Stimulated activated naive CD8-positive, alpha-beta T cell treated with anti-CD3 and anti-CD28 coated beads, Interleukin-15, Interleukin-2, amounts not matched to agents 100 ng/mL and 50 ng/mL, for 24 hours (primary cell): ENCODE data around the gene STX16.

Experiments
- H3K27ac Mint-ChIP-seq: one replicate; pipeline ENCODE4 v1.8.0; 2021; ENCODE audit warnings: mild to moderate bottlenecking, mixed read lengths
- H3K27me3 Mint-ChIP-seq: one replicate; pipeline ENCODE4 v1.8.0; 2021; ENCODE audit warnings: mixed read lengths
- H3K36me3 Mint-ChIP-seq: one replicate; pipeline ENCODE4 v1.8.0; 2021; ENCODE audit warnings: low read depth, mixed read lengths
- H3K4me1 Mint-ChIP-seq: one replicate; pipeline ENCODE4 v1.8.0; 2021; ENCODE audit warnings: low read depth, mixed read lengths
- H3K4me3 Mint-ChIP-seq: one replicate; pipeline ENCODE4 v1.8.0; 2021; ENCODE audit warnings: mild to moderate bottlenecking, mixed read lengths
- H3K9me3 Mint-ChIP-seq: one replicate; pipeline ENCODE4 v1.8.0; 2021; ENCODE audit warnings: mixed read lengths

The STX16 gene

DNA sequence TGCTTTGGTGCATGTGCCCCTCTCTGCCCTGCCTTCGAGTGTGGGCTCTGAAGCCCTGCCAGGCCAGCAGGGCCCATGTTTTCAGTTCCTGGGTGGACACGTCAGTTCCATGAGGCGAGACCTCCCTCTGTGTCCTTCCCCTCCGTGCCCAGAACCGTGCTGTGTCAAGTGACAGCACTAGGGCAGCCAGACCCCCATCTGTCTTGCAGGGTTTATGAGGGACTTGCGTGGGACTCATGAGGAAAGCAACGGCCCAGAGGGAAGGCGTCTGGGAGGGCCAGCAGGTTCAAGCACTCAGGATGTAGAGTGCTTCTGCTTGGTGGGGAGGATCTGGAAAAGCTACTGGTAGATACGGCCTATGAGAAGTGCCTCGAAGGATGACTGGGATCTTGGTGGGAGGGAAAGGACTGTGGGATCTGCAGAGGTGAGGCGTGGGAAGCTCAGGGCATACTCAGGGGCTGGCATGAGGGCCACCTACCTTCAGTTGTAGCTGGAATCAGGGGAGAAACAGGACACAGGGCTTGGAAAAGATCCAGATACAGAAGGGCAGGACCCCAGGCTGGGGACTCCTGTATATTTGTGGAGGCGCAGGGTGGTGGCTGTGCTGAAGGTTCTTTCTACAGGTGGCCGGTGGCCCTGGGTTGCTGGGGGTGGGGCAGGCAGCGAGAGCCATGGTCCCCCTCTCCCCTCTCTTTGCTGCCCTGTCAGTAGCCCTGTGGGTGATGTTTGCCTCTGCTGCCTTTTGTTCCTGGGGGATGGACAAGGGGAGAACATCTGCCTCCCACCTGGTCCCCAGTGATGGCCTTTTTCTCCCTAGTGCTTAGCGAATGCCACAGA, 47.0 kb downstream of the STX16 start:
- no peak overlapping the region for H3K4me3 Mint-ChIP-seq
- H3K27ac Mint-ChIP-seq = no peak overlapping the region
- no peaks in the 10 kb centered on the region for H3K9me3 Mint-ChIP-seq
- H3K27me3 Mint-ChIP-seq = no peaks in the 10 kb centered on the region
- H3K4me1 Mint-ChIP-seq = peaks cover 15% of the 10 kb centered on the region
- H3K36me3 Mint-ChIP-seq = peaks cover 13% of the 10 kb centered on the region

DNA sequence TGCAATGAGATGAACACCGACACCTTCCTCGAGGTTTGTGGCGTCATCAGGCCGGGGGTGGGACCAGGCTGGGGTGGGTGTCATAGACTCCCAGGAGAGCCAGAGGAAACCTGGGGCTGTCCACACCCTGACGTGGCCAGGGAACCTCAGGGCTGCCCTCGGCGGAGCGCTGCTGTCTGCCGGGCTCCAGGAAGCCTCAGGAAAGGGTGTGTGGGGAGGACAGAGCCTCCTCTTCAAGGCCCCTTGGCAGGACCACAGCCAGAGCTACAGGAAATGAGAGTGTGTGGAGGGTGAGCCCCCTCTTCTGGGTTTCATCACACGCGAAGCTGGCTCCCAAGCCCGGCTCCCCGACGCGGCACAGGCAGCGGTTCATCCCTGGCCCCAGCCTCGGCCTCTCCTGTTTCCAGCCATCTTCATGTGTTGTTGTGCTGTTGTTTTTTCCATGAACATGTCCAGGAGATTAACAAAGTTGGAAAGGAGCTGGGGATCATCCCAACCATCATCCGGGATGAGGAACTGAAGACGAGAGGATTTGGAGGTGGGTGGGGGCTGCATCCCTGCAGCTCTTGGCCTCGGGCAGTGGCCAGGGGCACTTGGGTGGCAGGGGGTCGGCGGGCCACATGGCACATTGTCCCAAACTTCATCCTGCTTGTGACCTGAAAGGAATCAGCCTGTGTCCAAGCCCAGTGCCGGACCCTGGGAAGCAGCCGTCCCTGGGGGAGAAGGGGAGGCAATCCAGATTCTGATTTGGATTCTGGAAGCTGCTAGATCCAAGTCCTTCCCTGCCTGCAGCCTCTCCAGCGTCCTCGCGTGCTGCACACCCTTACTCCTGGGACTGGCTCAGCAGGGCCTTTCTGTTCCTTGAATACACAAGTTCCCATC, 47.9 kb downstream of the STX16 start:
- H3K27me3 Mint-ChIP-seq = no peaks in the 10 kb centered on the region
- no peak overlapping the region for H3K27ac Mint-ChIP-seq
- H3K9me3 Mint-ChIP-seq = no peaks in the 10 kb centered on the region
- no peak overlapping the region for H3K4me3 Mint-ChIP-seq
- peaks cover 11% of the 10 kb centered on the region for H3K4me1 Mint-ChIP-seq
- peaks cover 19% of the 10 kb centered on the region for H3K36me3 Mint-ChIP-seq

DNA sequence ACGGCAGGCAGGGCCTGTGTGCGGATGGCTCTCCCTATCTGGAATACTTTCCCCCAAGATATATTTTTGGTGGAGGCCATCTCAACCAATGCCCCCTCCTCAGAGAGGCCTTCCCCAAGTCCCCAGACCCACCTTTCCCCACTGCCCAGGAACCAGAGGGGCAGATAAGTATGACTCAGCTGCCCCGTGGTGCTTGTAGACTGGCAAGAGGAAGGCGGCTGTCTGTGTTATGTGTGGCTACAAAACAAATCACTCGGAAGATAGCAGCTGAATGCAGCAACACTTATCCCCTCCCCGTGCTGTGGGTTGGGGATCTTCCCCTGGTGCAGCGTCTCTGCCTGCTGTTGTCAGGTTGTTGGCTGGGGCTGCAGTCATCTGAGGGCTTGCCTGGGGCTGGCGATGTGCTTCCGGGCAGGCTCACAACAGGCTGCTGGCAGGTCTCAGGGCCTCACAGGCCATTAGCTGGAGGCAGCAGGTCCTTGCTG, 48.6 kb downstream of the STX16 start:
- Mint-ChIP-seq H3K36me3 (peaks cover 22% of the 10 kb centered on the region), H3K27me3 (no peaks in the 10 kb centered on the region), H3K9me3 (no peaks in the 10 kb centered on the region), H3K4me1 (peaks cover 7% of the 10 kb centered on the region), H3K4me3 (no peak overlapping the region), H3K27ac (no peak overlapping the region)

DNA sequence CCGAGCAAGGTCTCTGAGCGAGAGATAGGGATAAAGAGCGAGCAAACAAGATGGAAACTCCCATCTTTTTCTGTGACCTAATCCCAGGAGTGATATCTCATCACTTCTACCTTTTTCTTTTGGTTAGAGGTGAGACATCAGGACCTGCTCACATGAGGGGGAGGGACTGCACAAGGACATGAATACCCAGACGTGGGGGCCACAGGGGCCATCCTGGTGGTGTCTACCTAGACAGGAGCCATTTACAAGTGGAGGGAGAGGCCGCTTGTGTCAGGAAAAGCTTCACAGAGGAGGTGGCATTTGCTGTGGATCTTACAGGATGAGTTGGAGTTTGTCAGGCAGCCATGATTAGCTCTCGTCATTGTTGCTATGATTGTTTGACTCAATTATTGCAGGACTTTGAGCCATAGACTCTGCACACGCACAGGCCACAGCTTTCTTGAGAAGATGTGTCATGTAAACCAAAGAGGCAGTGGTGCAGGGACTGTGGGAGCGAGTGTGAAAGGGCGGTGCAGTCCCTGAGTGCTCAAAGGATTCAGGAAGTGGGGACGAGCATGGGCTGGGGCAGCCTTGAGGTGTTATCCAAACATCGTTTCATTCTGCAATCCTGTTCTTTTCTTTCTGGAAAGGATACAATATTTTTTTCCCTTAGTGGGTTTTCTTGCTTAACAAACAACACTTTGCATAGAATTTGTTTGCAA, 49.2 kb downstream of the STX16 start:
- Mint-ChIP-seq H3K9me3 (no peaks in the 10 kb centered on the region), H3K4me1 (peaks cover 7% of the 10 kb centered on the region), H3K36me3 (peaks cover 27% of the 10 kb centered on the region), H3K27me3 (no peaks in the 10 kb centered on the region), H3K27ac (peak overlapping the region; percentile 17), H3K4me3 (no peak overlapping the region)

DNA sequence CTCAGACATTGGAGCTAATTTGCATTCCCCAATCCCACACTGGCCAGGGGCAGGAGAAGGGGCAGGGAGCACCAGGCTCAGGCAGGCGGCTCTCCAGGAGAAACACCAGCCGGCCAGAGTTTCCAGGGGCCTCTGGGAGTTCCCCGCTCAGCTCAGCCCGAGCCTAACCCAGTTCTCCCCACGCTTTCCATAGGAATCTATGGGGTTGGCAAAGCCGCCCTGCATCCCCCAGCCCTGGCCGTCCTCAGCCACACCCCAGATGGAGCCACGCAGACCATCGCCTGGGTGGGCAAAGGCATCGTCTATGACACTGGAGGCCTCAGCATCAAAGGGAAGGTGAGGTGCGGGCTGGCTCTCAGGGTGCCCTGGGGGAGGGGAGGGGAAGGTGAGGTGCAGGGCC, 49.7 kb downstream of the STX16 start:
- Mint-ChIP-seq H3K4me1 (peaks cover 7% of the 10 kb centered on the region), H3K27ac (no peak overlapping the region), H3K36me3 (peaks cover 27% of the 10 kb centered on the region), H3K27me3 (no peaks in the 10 kb centered on the region), H3K4me3 (no peak overlapping the region), H3K9me3 (no peaks in the 10 kb centered on the region)

DNA sequence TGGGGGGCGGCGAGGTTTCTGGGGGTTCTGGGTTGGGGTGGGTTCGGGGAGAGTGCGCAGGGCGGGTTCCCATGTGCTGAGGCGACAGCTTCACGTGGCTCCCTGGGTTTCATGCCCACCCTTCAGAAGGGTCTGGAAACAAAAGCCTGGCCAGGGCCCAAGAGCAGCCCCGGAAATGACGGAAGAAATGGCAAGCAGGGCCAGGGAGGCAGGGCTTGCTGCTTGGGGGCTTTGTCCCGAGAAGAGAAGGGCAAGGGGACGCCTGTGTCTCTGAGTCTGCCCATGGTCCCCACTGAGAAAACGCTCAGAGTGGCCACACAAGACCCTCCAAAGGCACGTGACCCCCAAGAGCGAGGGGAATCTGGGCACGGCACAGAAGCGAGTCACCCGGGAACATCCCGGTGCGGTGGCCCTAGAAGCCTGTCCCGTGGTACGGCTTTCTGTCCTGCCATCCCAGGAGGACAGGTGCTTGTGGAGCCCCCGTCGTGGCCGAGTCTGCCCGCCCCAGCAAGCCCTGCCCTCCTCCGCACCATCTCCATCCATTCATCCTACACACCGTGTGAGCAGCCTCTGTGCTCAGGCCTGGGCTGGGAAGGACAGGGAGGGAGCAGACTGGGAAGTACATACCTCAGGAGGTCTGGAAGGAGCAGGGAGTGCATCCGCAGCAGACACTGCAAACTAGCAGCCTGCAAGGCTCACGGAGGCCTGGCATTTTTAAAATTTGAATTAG, 50.5 kb downstream of the STX16 start:
- Mint-ChIP-seq H3K27me3 (no peaks in the 10 kb centered on the region), H3K9me3 (no peaks in the 10 kb centered on the region), H3K4me1 (peaks cover 7% of the 10 kb centered on the region), H3K4me3 (no peak overlapping the region), H3K27ac (no peak overlapping the region), H3K36me3 (peaks cover 27% of the 10 kb centered on the region)

DNA sequence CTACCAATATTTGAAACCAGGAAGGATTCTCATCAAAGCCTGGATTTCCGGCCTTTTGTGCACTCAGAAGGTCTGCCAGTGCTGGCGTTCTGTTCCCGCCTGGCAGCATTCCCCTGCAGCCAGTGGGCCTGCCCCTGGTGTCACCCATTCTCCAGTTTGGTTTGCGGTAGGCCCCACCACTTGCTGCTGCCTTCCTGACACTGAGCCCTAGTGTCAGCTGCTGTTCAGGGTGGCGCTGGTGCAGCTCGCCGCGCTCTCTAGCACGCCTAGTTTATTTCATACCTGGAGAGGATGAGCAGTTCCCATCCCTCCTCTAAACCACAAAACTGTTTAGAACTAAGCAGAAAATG, 51.1 kb downstream of the STX16 start:
- Mint-ChIP-seq H3K36me3 (peaks cover 27% of the 10 kb centered on the region), H3K27me3 (no peaks in the 10 kb centered on the region), H3K9me3 (no peaks in the 10 kb centered on the region), H3K27ac (no peak overlapping the region), H3K4me3 (no peak overlapping the region), H3K4me1 (peaks cover 7% of the 10 kb centered on the region)

DNA sequence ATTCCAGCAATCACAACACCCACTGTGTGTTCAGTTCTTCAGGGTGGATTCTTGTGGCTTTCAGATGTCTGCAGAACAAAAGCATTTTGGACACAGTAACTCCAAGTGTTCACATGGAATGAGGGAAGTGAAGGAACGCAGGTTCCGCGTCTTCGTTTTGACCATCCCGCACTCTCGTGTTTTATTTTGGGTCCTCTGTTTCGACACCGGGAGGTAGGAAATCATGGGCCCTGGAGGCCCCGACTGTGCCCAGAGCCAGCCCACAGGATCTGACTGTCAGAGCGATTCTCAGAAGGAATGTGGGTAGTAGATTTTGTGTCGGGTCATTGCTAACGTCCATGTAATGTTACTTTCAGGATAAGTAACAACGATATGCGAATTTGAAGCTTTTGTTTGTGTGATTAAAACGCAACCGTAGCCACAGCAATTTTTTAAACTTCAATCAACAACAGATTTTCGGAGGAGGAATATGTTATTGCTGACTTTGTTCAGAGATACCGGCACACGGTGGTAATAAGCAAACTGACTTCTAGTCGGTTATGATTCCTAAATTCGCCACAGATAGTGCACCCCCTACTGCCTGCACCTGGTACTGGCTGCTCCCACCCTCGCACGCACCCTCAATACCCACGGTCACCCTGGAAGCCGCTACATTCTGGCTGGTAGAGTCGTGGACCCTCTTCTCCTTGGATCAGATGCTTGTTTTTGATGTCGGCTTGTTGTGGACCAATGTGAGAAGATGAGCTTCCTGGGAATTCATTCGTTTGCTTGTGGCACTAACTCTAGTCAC, 52.0 kb downstream of the STX16 start:
- H3K36me3 Mint-ChIP-seq = peaks cover 27% of the 10 kb centered on the region
- no peak overlapping the region for H3K4me3 Mint-ChIP-seq
- no peak overlapping the region for H3K27ac Mint-ChIP-seq
- no peaks in the 10 kb centered on the region for H3K27me3 Mint-ChIP-seq
- H3K4me1 Mint-ChIP-seq = peaks cover 7% of the 10 kb centered on the region
- no peaks in the 10 kb centered on the region for H3K9me3 Mint-ChIP-seq

DNA sequence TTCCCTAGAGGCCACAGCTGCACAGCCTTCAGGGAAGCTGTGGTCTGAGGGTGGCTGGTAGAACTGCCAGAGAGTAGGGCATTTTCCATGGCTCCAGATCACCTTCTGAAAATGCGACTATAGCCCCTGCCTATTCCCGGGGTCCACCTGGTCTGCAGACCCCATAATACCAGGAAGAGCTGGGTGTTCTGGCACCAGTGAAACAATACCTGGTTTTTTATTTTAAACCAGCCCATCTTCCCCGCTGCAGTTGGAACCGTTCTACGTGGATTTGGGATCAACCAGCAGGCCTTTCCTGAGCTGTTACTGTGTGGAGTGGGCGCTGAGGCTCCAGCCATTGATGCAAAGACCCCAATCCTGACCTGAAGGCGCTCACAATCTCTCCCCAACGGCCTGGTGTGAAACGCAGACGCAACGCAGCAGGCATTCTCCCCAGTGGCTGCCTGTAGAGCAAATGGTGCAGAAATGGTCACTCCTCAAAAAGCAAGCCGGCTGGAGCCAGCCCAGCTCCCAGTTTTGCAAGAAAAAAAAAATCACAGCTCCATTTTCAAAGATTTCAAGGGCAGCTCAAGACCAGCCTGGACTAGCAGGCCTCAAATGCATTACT, 52.8 kb downstream of the STX16 start:
- no peak overlapping the region for H3K4me3 Mint-ChIP-seq
- H3K9me3 Mint-ChIP-seq = no peaks in the 10 kb centered on the region
- H3K27me3 Mint-ChIP-seq = no peaks in the 10 kb centered on the region
- H3K36me3 Mint-ChIP-seq = peaks cover 27% of the 10 kb centered on the region
- H3K4me1 Mint-ChIP-seq = peaks cover 7% of the 10 kb centered on the region
- H3K27ac Mint-ChIP-seq = no peak overlapping the region

DNA sequence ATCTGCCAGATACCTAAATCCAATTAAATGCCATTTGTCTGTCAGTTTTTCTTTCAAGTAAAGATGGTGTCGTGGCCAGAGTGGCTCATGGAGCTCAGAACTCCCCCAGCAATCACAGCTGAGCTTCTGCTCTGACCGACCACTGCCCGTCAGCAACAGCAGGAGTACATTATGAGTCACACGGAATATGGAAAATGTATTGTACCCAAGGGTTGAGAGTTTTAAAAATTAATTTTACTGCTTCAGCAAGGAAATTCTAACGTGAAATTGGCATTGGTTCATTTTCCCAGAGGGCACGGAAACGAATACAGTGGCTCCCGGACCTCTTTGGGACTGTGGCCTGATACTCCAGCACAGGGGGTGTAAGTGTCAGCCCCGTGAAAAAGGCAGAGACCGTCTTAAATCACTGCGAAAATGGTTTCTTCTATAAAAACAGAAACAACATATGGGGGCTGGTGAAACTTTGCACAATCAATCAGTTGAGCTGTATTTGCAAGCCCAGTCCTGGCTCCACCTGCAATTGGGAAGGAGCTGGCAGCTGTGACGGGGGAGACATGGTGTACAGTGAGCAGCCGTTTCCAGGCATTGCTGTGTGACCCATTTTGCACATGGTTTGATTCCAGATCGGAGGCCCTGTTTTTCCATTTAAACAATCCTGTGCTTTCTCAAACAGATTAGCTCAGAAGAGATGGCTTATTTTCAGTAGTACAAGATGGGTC, 54.3 kb downstream of the STX16 start:
- H3K27ac Mint-ChIP-seq = no peak overlapping the region
- no peaks in the 10 kb centered on the region for H3K9me3 Mint-ChIP-seq
- H3K36me3 Mint-ChIP-seq = peaks cover 29% of the 10 kb centered on the region
- no peaks in the 10 kb centered on the region for H3K27me3 Mint-ChIP-seq
- peaks cover 2% of the 10 kb centered on the region for H3K4me1 Mint-ChIP-seq
- H3K4me3 Mint-ChIP-seq = no peak overlapping the region

DNA sequence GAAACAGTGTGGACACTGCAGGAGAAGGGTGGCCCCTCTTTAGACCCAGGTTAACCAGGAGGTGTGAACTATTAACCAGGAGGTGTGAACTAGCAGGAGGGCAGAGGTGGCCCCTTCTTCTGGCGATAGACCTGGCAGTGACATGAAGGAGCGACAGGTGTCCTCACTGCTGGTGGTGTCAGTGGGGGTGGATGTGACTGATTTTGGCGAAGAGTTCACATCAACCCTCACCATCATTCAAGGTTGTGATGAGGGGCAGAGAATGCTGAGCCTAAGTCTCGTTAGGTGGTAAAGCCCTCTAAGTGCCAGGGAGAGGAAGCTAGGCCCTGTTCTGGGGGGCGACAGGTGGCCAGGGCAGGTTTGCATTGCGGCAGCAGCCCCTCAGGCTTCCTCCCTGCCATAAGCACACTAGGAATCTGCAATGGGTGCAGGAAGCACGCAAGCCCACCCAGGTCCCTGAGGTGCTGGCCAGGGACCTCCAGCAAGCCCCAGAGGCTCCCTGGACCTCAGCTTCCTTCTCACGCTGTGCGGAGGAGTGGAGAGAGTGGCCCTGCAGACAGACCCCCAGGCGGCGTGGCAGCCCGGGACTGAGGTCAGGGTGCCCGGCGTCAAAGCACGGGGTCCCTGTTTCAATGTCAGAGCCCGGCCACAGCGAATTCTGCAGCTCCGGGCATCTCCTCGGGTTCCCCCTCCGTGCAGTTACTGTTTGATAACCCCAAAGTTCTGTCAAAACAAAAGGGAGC, 55.2 kb downstream of the STX16 start:
- H3K9me3 Mint-ChIP-seq = no peaks in the 10 kb centered on the region
- peaks cover 26% of the 10 kb centered on the region for H3K36me3 Mint-ChIP-seq
- no peaks in the 10 kb centered on the region for H3K27me3 Mint-ChIP-seq
- no peak overlapping the region for H3K4me3 Mint-ChIP-seq
- no peaks in the 10 kb centered on the region for H3K4me1 Mint-ChIP-seq
- no peak overlapping the region for H3K27ac Mint-ChIP-seq

DNA sequence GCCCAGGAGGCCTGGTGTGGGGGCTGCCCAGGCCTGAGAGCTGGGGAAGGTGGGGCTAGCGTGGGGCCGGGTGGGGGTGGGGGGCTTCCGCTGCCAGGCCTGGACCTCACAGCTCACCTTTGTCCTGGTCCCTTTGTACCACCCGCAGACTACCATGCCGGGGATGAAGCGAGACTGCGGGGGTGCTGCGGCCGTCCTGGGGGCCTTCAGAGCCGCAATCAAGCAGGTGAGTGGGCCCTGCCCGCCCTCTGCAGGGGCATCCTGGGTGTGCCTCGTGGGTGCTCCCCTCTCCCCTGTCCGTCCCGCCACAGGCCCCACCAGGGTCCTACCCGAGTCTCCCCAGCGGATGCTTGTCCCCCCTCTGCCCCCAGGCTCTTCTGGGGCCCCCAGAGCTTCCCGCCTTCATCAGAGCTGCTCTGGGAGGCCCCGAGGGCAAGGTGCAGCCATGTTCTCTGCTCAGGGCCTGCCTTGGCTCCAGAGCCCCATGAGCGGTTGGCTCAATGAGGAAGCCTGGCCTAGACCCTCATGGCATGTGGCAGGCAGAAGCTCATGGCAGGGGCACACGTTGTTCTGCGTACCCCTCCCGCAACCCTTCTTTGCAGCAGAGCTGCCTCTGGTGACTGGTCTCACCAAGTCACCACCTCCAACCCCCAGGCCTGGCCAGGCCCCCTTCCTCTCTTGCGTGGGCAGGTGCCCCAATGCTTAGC, 56.0 kb downstream of the STX16 start:
- no peaks in the 10 kb centered on the region for H3K4me1 Mint-ChIP-seq
- no peak overlapping the region for H3K4me3 Mint-ChIP-seq
- H3K9me3 Mint-ChIP-seq = no peaks in the 10 kb centered on the region
- H3K27ac Mint-ChIP-seq = no peak overlapping the region
- no peaks in the 10 kb centered on the region for H3K27me3 Mint-ChIP-seq
- H3K36me3 Mint-ChIP-seq = peaks cover 26% of the 10 kb centered on the region
